Activated CD4-positive, alpha-beta T cell treated with anti-CD3 and anti-CD28 coated beads, Interleukin-2, amount 50 U/mL, for 48 hours (primary cell): ENCODE results near the gene LARGE2.
A peak's percentile ranks its signal among the peaks of the same experiment; 100 is the strongest.
"Not testable (repeated sequence)": the region's sequence is repeated elsewhere in the genome, so short reads cannot be mapped to it uniquely, and the experiment has no call there.

Source experiments
- DNase-seq, 2 experiments: peaks; one replicate each; pipeline ENCODE4 v3.0.0-alpha.2; 2020

LARGE2 gene

GRCh38 chr11:45896422-45896984 is 26.0 kb upstream of the LARGE2 start:
- DNase-seq, result no peak

DNA sequence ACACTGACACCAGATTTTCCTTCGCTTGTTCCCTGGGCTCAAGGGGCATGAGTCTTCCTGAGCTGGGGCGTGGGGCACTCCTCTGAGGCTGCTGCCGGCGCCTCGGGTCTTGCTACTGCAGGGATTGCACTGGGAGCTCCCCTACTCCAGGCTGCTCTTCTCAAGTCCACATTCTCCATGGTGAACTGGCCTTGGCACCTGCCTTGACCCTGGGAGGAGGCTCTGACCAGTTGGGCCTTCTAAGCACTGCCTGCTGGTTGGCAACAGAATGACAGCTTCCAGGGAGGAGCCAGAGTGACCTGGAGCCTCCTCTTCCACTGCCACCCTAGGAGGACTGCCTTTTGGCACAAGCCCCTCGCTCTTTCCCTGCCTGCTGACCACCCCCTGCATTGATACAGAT is 24.9 kb upstream of the LARGE2 start:
- DNase-seq, result no peak

GRCh38 chr11:45899086-45899447 is 23.4 kb upstream of the LARGE2 start:
- no peak for DNase-seq

DNA sequence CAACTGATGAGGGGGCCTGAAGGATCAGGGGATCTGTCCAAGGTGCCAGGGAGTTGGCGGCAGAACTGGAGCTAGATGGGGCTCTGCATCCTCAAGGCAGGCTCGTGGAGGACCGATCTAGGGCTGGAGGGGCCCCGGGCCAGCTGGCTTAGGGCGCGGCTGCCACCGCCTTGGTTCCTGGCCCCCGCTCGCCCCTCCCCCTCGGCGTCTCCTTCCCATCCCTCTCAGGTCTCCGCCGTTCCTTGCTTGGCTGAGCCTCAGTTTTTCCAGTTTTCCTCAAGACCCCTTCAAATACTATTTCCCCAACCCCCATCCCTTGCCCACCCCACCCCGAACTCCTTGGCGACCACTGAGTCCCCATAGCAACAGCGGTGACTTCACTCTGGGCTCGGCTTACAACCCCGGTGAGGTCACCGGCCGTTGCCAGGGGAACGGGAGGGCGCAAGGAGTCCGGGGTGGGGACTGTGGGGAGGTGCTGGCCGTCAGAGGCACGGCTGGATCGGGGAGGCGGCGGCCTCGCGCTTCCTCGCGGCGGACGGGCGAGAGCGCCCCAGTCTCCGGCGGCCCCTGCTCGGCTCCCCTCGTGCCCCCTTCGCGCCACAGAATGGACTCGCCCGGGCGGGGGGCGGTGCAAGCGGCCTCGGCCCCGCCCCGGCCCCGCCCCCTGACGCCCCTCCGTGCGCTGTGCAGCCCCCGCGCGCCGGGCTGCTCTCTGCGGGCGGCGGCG is 22.8 kb upstream of the LARGE2 start:
- DNase-seq, result peak; percentile 65 to 69

- not testable (repeated sequence) for DNase-seq
Observed at GRCh38 chr11:45900175-45900800, 22.2 kb upstream of the LARGE2 start.

DNA sequence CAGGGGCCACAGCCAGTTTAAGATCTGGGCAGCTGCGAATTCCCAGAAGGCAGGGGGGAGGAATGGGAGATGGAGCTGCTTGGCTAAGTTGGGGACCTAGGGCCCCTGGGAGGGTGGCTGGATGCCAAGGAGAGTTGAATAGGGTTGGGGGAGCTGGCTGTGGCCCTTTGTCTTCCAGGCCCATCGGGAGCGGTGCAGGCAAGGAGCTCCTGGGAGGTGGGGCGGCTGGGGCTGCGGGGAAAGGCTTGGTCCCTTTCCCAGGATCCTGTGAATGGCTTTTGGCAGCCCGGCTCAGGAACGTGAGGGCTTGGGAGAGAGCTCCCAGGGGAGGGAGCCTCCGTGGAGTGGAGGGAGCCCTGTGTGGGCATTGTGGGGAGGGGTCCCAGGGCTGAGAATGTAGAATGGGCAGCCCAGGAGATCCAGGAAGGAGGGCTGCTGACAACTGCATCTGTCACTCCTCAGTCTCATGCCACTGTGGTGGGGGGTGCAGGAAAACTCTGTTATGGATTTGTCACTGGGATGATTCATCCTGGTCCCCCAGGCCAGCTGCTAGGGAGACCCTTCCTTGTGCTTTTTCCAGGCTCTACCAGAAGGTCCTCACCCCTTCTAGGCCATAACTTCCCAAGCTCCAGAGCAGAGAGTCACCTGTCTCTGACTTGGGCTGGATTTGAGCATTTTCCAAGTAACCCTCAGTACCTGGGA is 21.4 kb upstream of the LARGE2 start:
- no peak for DNase-seq

DNA sequence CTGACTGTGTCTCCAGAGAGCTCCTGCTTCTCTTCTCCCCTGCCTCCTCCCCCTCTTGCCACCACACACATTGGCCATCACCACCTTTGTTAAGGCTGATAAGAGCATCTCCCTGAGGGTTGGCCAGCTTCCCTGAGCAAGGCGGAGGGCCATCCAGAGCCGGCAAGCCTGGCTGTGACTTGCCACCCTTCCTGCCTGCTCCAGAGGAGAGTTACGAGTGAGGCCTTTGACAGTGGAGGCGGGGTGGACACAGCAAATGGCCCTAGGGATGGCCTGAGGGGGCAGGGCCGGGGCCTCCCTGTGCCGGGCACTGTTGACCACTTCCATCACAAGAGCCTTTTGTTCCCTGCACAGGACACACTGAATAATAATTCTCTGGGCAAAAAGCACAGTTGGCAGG is 20.8 kb upstream of the LARGE2 start:
- DNase-seq, result no peak

DNA sequence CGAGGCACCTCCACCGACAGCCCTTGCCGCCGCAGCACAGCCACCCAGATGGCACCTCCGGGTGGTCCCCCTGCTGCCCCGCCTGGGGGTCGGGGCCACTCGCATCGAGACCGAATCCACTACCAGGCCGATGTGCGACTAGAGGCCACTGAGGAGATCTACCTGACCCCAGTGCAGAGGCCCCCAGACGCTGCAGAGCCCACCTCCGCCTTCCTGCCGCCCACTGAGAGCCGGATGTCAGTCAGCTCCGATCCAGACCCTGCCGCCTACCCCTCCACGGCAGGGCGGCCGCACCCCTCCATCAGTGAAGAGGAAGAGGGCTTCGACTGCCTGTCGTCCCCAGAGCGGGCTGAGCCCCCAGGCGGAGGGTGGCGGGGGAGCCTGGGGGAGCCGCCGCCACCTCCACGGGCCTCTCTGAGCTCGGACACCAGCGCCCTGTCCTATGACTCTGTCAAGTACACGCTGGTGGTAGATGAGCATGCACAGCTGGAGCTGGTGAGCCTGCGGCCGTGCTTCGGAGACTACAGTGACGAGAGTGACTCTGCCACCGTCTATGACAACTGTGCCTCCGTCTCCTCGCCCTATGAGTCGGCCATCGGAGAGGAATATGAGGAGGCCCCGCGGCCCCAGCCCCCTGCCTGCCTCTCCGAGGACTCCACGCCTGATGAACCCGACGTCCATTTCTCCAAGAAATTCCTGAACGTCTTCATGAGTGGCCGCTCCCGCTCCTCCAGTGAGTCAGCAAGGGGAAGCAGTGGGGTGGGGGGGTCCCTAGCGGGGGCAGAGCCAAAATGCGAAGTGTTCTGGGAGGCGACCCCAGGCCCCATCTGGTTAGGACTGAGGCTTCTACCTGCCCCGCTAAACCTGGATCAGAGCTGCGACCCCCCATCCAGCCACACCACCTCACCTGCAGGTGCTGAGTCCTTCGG is 19.7 kb upstream of the LARGE2 start:
- no peak for DNase-seq

DNA sequence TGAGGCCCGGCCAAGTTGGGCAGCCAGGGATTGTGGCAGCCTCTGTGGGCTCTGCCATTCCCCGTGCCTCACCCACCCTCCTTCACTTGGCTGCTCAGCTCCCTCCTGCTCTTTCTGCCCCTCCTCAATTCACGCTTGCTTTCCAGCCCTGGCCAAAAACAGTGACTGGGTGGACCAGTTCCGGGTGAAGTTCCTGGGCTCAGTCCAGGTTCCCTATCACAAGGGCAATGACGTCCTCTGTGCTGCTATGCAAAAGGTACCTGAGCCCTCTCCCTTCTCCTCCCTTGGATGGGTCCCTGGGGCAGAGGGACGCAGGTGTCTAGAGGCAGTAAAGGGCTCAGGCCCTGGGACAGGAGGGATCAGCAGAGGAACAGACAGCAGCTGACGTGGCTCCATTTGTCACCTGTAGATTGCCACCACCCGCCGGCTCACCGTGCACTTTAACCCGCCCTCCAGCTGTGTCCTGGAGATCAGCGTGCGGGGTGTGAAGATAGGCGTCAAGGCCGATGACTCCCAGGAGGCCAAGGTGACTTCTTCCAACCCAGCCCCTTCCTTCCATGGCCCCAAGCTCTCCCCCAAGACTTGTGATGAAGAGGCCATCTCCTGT is 18.0 kb upstream of the LARGE2 start:
- DNase-seq, result no peak

DNA sequence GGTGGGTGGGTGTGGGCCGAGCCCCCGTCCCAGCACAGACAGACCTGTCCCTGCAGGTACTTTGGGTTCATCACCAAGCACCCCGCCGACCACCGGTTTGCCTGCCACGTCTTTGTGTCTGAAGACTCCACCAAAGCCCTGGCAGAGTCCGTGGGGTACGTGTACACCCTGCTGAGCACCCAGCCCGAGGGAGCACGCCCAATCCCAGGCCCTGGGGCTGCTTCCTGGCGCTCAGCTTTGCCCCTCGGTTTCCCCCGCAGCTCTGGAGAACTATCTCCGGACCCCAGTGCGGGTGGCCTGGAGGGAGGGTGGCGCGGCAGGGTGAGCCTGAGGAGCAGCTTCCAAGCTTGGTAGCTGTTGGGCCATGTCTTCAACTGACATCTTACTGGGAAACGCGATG is 17.4 kb upstream of the LARGE2 start:
- DNase-seq, result no peak

GRCh38 chr11:45905576-45905975 is 16.9 kb upstream of the LARGE2 start:
- DNase-seq, result not testable (repeated sequence)

DNA sequence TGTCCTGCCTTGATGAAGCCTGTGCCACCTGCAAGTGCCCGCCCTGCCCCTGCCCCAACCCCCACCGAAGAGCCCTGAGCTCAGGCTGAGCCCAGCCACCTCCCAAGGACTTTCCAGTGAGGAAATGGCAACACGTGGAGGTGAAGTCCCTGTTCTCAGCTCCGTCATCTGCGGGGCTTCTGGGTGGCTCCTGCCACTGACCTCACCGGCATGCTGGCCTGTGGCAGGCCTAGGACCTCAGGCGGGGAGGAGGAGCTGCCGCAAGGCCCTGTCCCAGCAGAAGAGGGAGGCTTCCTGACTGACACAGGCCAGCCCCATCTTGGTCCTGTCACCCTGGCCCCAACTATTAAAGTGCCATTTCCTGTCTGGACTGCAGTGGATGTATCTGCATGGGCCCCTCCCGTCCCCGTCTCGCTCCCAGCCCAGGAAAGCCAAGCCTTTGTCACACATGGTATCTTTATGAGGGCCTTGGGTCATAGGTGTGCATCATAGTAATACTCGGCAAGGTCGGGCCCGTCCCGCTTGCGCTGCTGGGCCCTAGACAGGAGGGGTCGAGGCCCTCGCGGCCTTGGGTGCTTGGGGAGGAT is 16.3 kb upstream of the LARGE2 start:
- no peak for DNase-seq

- no peak for DNase-seq
Observed at GRCh38 chr11:45906965-45907611, 15.4 kb upstream of the LARGE2 start, which contains the start of gene FREY1. Gene FREY1, minus strand, starts transcription at chr11:45907271. Its CDS starts 26 bp downstream, at chr11:45907245.

DNA sequence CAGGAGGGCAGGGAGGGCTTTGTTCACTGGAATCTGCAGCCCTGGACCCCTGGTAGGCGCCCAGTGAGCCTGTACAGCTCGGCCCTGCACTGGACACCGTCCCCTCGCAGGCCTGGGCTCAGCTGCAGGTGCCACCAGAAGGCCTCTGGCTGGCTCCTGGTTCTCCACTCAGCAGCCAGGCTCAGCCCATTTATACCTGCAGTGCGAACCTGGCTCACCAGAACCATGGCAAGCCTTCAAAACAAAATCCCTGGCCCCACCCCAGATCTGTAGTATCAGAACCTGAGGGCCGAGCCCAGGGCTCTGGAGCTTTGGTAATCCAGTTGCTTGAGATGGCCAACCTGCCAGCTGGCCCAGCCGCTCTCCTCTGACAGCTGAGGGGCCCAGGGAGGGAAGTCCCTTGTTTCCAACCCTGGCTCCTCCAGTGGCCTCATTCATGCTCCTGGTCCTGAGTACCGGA is 14.5 kb upstream of the LARGE2 start:
- DNase-seq, result no peak

DNA sequence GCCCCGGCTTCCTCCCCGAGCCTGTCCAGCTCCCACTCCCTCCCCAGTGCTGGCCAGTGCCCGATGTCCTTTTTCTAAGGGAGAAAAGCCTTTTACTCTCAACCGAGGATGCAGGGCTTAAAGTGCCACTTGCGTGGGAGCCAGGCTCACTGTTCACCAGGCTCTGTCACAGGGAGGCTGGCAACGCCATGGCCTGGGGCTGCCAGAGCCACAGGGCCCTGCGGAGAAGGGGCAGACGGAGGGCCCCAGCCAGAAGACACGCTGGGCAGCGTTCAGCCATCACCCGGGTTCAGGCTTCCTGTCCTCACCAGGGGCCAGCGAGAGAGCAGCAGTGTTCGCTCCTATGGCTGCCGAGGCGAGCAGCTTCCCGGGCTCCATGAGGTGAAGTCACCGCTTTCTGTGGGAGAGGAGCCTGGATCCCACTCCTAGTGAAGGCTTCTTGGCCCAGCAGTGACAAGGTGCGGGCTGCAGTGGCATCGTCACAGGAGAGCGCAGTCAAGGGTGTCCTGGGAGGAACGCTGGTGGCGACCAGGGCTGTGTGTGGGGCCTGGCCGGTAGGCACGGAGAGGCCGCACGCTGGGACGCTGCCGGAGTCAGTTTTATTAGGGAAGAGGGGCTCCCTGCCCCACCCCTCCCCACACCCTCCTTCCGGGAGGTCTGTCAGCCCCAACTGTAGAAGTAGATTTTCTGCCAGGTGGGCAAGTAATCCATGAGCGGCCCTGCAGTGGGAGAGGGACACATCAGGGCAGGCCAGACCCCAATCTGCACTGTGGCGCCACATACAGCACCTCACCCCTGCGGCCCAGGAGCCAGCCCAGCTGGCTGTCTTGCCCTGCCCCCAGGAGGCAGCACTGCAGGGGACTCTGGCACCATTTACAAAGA is 12.6 kb upstream of the LARGE2 start:
- DNase-seq, result no peak

DNA sequence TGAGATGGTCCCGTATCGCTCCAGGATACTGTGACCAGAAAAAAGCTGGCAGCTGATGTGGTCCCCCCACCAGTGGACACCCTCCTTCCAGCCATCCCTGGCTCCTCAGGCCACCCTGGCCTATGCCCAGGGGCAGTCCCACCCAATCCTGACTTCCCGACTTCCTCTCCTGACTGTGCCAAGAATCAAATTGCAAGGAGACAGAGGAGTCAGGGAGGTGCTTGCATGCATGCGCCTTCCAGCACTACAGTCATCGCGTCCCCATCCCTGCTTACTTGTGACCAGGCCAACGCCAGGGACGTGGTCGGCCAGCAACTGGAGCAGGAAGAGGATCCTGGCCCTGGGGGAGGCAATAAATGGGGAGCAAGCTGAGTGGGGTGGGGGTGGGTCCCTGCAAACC is 11.8 kb upstream of the LARGE2 start:
- no peak for DNase-seq

- no peak for DNase-seq
Observed at GRCh38 chr11:45913514-45913913, 8.9 kb upstream of the LARGE2 start.

DNA sequence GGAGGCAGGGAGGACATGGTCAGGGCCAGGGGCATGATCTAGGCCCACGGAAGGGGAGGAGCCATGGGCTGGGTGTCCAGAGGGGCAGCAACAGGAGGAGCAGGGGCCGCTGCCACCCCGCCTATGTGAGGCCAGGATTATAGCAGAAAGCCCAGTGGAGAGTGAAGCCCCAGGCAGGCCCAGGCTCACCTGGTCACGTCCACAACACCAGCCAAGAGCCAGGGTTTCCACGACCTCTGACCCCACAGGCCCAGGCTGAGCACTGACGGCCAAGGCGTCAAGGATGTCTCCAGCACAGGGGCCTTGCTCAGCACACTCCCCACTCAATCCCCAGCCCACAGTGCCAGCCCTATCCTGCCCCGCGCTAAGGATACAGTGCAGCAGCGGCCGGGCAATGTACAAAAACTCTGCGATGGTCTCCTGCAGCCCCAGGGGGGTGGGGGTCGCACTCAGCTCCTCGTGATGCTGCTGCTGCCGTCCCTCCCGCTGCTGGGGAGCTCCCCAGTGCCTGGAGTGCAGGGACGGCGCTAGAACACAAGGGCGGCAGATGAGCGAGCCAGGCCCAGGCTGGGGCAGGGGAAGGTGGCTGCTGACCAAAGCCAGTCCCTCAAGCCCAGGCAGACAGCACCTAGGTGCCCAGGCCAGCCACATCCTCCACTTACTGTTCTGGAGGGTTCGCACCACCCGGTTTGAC is 8.4 kb upstream of the LARGE2 start:
- DNase-seq, result no peak

DNA sequence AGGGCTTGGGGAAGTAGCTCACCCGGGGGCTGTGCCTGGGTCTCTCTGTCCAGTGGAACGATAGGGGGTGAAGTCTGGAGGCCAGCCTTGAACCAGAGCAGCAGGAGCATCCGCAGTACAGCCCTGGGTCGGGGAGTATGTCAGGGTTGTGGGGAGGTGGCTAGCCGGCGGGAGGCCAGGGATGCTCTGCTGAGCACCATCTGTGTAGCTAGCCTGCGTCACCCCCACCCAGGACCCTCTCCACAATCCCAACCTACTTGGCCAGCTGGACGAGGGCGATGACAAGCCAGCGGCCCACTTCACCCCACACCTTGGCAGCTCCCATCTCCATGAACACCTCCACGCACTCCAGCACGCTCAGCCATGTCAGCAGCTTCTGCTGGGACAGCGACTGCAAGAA is 7.0 kb upstream of the LARGE2 start:
- no peak for DNase-seq

DNA sequence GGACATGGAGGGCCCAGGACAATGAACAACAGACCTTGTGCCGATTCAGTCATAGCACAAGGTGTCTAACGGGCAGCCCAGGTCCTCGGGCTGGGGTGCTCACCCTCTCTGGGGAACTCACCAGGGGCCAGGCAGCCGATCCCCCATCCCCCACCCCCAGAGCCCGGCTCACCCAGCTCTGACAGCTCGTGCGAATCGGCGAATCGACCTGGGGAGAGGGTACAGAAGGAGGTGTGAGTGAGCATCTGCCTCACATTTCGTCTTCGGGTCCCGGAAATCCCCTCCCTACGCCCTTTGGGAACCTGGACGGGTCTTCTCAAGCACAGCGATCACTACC is 5.2 kb upstream of the LARGE2 start:
- DNase-seq, result no peak
